NCI-H1930 (cell line): Measurements from ENCODE around the gene MTF2.
"Not testable (repeated sequence)": the region's sequence is repeated elsewhere in the genome, so short reads cannot be mapped to it uniquely, and the experiment has no call there.

Experiments
- DNase-seq, 2 experiments: peaks; one replicate each; lab custom pipeline; 2025; lab: John Stamatoyannopoulos, UW

The MTF2 gene

GRCh38 chr1:93142161-93142560 is 63.1 kb downstream of the MTF2 start:
- DNase-seq, result no peak

GRCh38 chr1:93143136-93143535 is 64.1 kb downstream of the MTF2 start:
- no peak for DNase-seq

GRCh38 chr1:93143769-93144168 is 64.7 kb downstream of the MTF2 start:
- DNase-seq, result no peak

DNA sequence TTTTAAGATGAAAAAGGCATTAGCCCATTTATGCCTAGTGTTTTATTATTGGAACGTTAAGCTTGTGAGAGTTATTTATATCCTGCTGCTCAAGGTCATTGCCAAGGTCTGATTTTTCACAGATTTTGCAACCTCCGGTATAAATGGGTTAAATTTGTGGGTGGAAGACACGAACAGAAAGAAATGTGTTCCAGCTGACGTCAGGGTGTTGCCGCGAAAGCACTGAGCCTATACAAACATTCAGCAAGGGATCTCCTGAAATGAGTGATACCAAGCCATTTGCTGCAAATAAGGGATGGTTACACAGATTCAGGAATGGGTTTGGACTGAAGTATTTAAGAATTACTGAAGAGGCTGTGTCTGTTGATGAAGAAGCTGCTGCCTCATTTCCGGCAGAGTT is 68.9 kb downstream of the MTF2 start:
- DNase-seq, result no peak

DNA sequence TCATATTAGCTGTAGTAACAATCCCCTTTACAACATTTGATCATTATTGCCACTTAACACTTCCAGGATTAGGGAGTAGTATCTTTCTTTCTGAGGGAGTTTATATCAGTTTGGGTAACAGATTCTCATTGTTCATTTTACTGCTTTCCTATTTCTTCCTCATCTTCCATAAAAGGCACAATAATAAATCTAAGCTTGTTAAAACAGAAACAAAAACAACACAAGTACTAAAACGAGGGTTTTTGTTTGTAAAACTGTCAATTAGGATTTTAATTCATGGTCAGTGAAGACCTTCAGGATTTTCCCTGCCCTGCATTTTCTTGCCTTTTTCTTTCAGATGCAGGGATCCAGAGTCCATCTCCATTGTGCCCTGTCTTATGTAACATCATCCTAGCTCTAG is 71.6 kb downstream of the MTF2 start:
- DNase-seq, result no peak

DNA sequence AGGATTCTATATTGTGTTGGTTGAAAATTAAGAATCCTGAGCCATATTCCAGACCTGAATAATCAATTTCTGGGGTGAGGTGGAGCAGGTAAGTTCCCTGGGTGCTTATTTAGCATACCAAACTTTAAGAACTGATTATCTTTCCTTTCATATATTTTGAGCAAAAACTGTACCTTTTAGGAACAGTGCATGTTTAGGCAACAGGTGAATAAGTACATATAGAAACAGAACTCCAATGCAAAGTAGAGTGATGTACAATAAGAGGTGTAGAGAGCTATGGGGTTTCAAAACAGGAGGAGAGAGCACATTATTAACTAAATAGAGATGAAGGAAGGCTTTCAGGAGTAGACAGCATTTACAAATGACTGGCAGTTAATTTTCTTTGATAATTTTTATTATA is 72.4 kb downstream of the MTF2 start:
- no peak for DNase-seq

DNA sequence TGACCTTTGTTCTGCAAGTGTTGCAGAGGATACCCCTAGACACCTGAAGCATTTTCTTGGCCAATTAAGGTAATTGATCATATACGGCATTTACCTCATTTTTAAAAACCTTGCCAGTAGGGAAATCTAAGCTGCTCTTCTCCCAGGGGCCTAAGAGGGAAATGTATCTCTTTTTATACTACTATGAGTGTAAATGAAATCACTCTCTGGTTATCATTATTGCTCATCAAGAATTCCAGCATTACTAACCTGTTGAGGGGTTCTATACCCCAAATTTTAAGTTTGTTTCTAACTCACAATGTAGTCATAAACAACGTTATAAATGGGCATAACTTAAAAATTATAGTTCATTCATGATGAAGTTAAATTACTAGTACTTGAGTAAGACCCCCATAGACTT is 73.8 kb downstream of the MTF2 start:
- no peak for DNase-seq

GRCh38 chr1:93154898-93155297 is 75.8 kb downstream of the MTF2 start:
- no peak for DNase-seq

GRCh38 chr1:93155335-93155734 is 76.3 kb downstream of the MTF2 start:
- no peak for DNase-seq

GRCh38 chr1:93159337-93159736 is 80.3 kb downstream of the MTF2 start:
- DNase-seq, result no peak

GRCh38 chr1:93163314-93163713 is 84.2 kb downstream of the MTF2 start:
- not testable (repeated sequence) for DNase-seq

DNA sequence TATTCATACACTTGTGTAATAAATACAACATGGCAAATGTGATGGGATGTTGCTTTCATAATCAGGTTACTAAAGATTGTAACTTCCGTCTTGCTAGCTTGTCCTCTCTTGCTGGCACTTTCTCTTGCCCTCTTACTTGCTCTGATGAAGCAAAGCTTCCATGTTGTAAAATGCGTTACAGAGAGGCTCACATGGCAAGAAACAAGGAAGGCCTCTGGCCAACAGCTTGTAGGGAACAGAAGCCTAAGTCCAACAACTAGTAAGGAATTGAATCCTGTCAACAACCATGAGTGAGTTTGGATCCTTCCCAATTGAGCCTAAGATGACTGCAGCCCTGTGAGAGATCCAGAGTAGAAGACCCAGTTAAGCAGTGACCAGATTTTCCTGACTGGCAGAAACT is 85.7 kb downstream of the MTF2 start:
- DNase-seq, result no peak

GRCh38 chr1:93165895-93166294 is 86.8 kb downstream of the MTF2 start:
- DNase-seq, result not testable (repeated sequence)

GRCh38 chr1:93167006-93167405 is 87.9 kb downstream of the MTF2 start:
- no peak for DNase-seq

- not testable (repeated sequence) for DNase-seq
These were observed 91.1 kb downstream of the MTF2 start for GRCh38 chr1:93170141-93170678.

- DNase-seq, result no peak
These were observed 92.5 kb downstream of the MTF2 start for GRCh38 chr1:93171549-93172034.

GRCh38 chr1:93172778-93173177 is 93.7 kb downstream of the MTF2 start:
- no peak for DNase-seq

- not testable (repeated sequence) for DNase-seq
These were observed 95.6 kb downstream of the MTF2 start for GRCh38 chr1:93174638-93175037.

DNA sequence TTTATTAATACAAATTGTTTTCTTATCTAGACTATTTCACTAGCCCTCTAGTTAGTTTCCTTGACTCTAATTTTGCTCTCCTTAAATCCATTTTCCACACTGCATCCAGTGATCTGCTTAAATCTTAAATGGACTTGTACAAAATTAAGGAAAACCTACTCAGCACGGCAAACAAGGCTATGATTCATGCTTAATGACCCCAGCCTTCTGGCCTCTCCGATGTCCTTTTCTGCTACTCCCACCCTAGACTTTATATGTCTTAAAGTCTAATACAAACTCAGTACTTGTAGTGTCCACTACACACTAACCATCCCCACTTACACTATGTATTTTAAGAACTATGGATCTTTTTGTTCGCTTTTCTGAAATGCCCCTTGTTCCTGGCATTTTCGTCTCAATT is 98.9 kb downstream of the MTF2 start:
- DNase-seq, result no peak

DNA sequence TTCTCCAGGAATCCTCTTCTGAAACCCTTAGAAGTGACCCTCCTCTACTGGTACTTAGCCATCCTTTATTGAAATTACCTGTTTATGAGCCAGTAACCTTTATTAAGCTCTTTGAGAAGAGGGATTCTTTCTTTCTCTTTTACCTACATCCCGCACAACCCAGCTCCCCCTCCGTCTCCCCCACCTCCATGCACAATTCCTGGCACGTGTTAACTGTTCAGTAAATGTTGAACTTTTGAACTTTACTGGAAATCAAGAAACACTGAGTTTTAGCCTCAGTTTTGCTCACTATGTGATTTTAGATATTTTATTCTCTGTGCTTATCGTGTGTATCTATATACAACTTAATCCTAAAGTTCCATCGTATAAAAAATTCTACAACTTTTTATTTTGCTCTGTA is 99.3 kb downstream of the MTF2 start:
- no peak for DNase-seq

GRCh38 chr1:93179886-93180722 is 101.0 kb downstream of the MTF2 start, which contains the start of gene TMED5:
TSS of gene TMED5 (minus strand) at chr1:93180413. CDS start at chr1:93180242, 171 bp downstream.
- peak; percentile 96 for DNase-seq

- peak in 1 of 2 experiments; percentile 32 for DNase-seq
These were observed 101.9 kb downstream of the MTF2 start, which contains the start of gene CCDC18 for GRCh38 chr1:93180723-93181613. TSS of gene CCDC18 (plus strand) at chr1:93180724. CDS start at chr1:93183362, 2,638 bp downstream.
